Measurements from ENCODE around the gene HOXC5. TPM values are rescaled to one million over a fixed set of nuclear protein-coding genes. Genes with fewer than 3 reads are reported as not detected.
A peak's percentile ranks its signal among the peaks of the same experiment; 100 is the strongest.

Gene HOXC5
- total RNA-seq, 1 experiment from 2014 or later, result 5.0 TPM

Small RNA genes lying within 50 kb of the gene (microRNA-seq; reads per million reads assigned to microRNA genes)
- gene MIR196A2 (ENCODE audit: unreplicated experiment) (6,126 reads per million, percentile 93 among the genes with 10 or more reads in this experiment), gene MIR615 (ENCODE audit: unreplicated experiment) (6,105 reads per million, percentile 92 among the genes with 10 or more reads in this experiment)

Other genes with a start within 250 kb of the HOXC5 start
- gene HOXC13, start 94.2 kb upstream of the HOXC5 start, total RNA-seq (2021; ENCODE audit: unreplicated experiment), result 93.5 TPM
- 5.1 TPM for gene HOXC12, start 78.1 kb upstream of the HOXC5 start, total RNA-seq (2021; ENCODE audit: unreplicated experiment)
- gene HOXC11, start 59.9 kb upstream of the HOXC5 start, total RNA-seq (2021; ENCODE audit: unreplicated experiment), result 17.0 TPM
- 31.7 TPM for gene HOTAIR, start 58.1 kb upstream of the HOXC5 start, total RNA-seq (2021; ENCODE audit: unreplicated experiment)
- 154 TPM for gene HOXC10, start 47.9 kb upstream of the HOXC5 start, total RNA-seq (2021; ENCODE audit: unreplicated experiment)
- 37.2 TPM for gene HOXC9, start 32.9 kb upstream of the HOXC5 start, total RNA-seq (2021; ENCODE audit: unreplicated experiment)
- gene HOXC8, start 24.1 kb upstream of the HOXC5 start, total RNA-seq (2021; ENCODE audit: unreplicated experiment), result 15.3 TPM
- 52.2 TPM for gene HOXC6, start 4.6 kb upstream of the HOXC5 start, total RNA-seq (2021; ENCODE audit: unreplicated experiment)
- 22.7 TPM for gene HOXC4, start 20.8 kb downstream of the HOXC5 start, total RNA-seq (2021; ENCODE audit: unreplicated experiment)
- 43.3 TPM for gene SMUG1, start 155.9 kb downstream of the HOXC5 start, total RNA-seq (2021; ENCODE audit: unreplicated experiment)
- gene CBX5, start 247.1 kb downstream of the HOXC5 start, total RNA-seq (2021; ENCODE audit: unreplicated experiment), result 130 TPM
- 689 TPM for gene HNRNPA1, start 247.7 kb downstream of the HOXC5 start, total RNA-seq (2021; ENCODE audit: unreplicated experiment)

Data from Panc1 (cell line).